Liver (tissue), 9 donors: ENCODE data around the gene IPO8. TPM values are rescaled to one million over a fixed set of nuclear protein-coding genes. Genes with fewer than 3 reads are reported as not detected.

Experiments
- DNase-seq: peaks from one replicate; pipeline ENCODE4 v3.0.0-alpha.2; 2017; ENCODE audit warnings: low spot score
- H3K27ac ChIP-seq, 2 donors: one replicate each; pipeline ENCODE4 v1.7.0; 2013; ENCODE audit warnings: inconsistent platforms in 2 of 2, low read length in 2 of 2, control low read depth in 1 of 2, low read depth in 1 of 2, mild to moderate bottlenecking in 1 of 2
- H3K27me3 ChIP-seq, 4 donors: one replicate each; pipeline versions ENCODE4 v1.6.1 to v1.7.0; 2013; ENCODE audit warnings: low read length in 3 of 4, inconsistent platforms in 1 of 4, mild to moderate bottlenecking in 1 of 4, moderate library complexity in 1 of 4; ENCODE audit not compliant: control insufficient read depth in 4 of 4, insufficient read depth in 4 of 4
- H3K36me3 ChIP-seq, 4 donors: one replicate each; pipeline versions ENCODE4 v1.6.1 to v1.7.0; 2013; ENCODE audit warnings: low read length in 3 of 4, mild to moderate bottlenecking in 3 of 4, low read depth in 1 of 4, moderate library complexity in 1 of 4; ENCODE audit not compliant: control insufficient read depth in 4 of 4, insufficient read depth in 3 of 4
- H3K4me1 ChIP-seq, 4 donors: one replicate each; pipeline versions ENCODE4 v1.6.1 to v1.7.0; 2013; ENCODE audit warnings: low read length in 3 of 4, mild to moderate bottlenecking in 3 of 4, moderate library complexity in 1 of 4; ENCODE audit not compliant: control insufficient read depth in 4 of 4, insufficient read depth in 4 of 4
- H3K4me3 ChIP-seq, 3 donors: one replicate each; pipeline versions ENCODE4 v1.6.1 to v1.7.0; 2013; ENCODE audit warnings: low read length in 3 of 3, control low read depth in 1 of 3, low read depth in 1 of 3, mild to moderate bottlenecking in 1 of 3
- H3K9ac ChIP-seq, 2 donors: one replicate each; pipeline ENCODE4 v1.7.0; 2013; ENCODE audit warnings: low read length in 2 of 2, mild to moderate bottlenecking in 2 of 2, moderate library complexity in 2 of 2, control low read depth in 1 of 2, low read depth in 1 of 2
- H3K9me3 ChIP-seq, 4 donors: one replicate each; pipeline versions ENCODE4 v1.6.1 to v1.7.0; 2013; ENCODE audit warnings: low read length in 3 of 4; ENCODE audit not compliant: control insufficient read depth in 4 of 4
- ATF3 ChIP-seq: IDR thresholded peaks from 2 replicates; pipeline ENCODE4 v1.6.1; 2016; ENCODE audit warnings: antibody characterized with exemption
- CTCF ChIP-seq: fragments of 150-350 bp; IDR thresholded peaks from 2 replicates; pipeline ENCODE4 v1.5.1; 2017; ENCODE audit warnings: improper control_type of control experiment, low read depth, low read length; ENCODE audit not compliant: missing input control
- FOXA2 ChIP-seq: IDR thresholded peaks from 2 replicates; pipeline ENCODE4 v1.6.1; 2016; ENCODE audit warnings: antibody characterized with exemption
- GABPA ChIP-seq, 2 donors: IDR thresholded peaks in 1 of 2; conservative IDR thresholded peaks in 1 of 2; 2 replicates each; pipeline ENCODE4 v1.6.1; 2016; ENCODE audit warnings: antibody characterized with exemption in 2 of 2, mild to moderate bottlenecking in 1 of 2, moderate library complexity in 1 of 2
- HNF4A ChIP-seq, 2 donors: conservative IDR thresholded peaks; 2 replicates each; pipeline ENCODE4 v1.6.1; 2016; ENCODE audit warnings: antibody characterized with exemption in 2 of 2, mild to moderate bottlenecking in 2 of 2
- JUND ChIP-seq, 2 donors: IDR thresholded peaks; 2 replicates each; pipeline ENCODE4 v1.6.1; 2016; ENCODE audit warnings: antibody characterized with exemption in 2 of 2
- NR2F2 ChIP-seq: IDR thresholded peaks from 2 replicates; pipeline ENCODE4 v1.6.1; 2016; ENCODE audit warnings: antibody characterized with exemption
- RAD21 ChIP-seq, 2 donors: IDR thresholded peaks; 2 replicates each; pipeline ENCODE4 v1.6.1; 2016; ENCODE audit warnings: antibody characterized with exemption in 2 of 2, mild to moderate bottlenecking in 2 of 2
- REST ChIP-seq: IDR thresholded peaks from 2 replicates; pipeline ENCODE4 v1.6.1; 2016; ENCODE audit warnings: antibody characterized with exemption, mild to moderate bottlenecking
- SP1 ChIP-seq: IDR thresholded peaks from 2 replicates; pipeline ENCODE4 v1.6.1; 2018; ENCODE audit warnings: antibody characterized with exemption, mild to moderate bottlenecking
- TAF1 ChIP-seq: conservative IDR thresholded peaks from 2 replicates; pipeline ENCODE4 v1.6.1; 2016; ENCODE audit warnings: antibody characterized with exemption, mild to moderate bottlenecking
- YY1 ChIP-seq: IDR thresholded peaks from 2 replicates; pipeline ENCODE4 v1.6.1; 2016; ENCODE audit warnings: antibody characterized with exemption, mild to moderate bottlenecking
- ZBTB33 ChIP-seq: IDR thresholded peaks from 2 replicates; pipeline ENCODE4 v1.6.1; 2016; ENCODE audit warnings: antibody characterized with exemption
- WGBS: extraction: QIAGEN DNeasy Blood & Tissue Kit; methylation state at CpG from one replicate; pipeline ENCODE4 v1.1.7; 2013; 5-methylcytosine and 5-hydroxymethylcytosine counted together
- polyA plus RNA-seq, 2 donors: library from polyadenylated mRNA; stranded (reverse) in 1 of 2; unstranded in 1 of 2; fragments of 200-250 nt in 1 of 2; fragments of >200 nt in 1 of 2; fragmentation: Nextera tagmentation in 1 of 2; extraction: Ambion mirVana in 1 of 2; gene quantifications; one replicate each; pipeline versions ENCODE4 v1.2.1 to v1.2.3, GENCODE V29; 2013 to 2015
- total RNA-seq, 2 donors: library from RNA; depleted of rRNA; stranded (reverse); fragments of >200 nt; gene quantifications; one replicate each; pipeline ENCODE4 v1.2.3, GENCODE V29; 2014
- donor health status: healthy.
- donor health status: healthy.
- donor health status: healthy.
- donor health status: healthy.
- donor health status: healthy.

The IPO8 gene
- total and polyA plus RNA-seq, 4 donors: 8.0 to 33.0 (median 18.4) TPM

GRCh38 chr12:30635385-30635784, 60.3 kb downstream of the IPO8 start:
- Histone ChIP-seq H3K9me3 (no peaks in the 10 kb centered on the region), H3K27ac (no peak overlapping the region), H3K27me3 (no peaks in the 10 kb centered on the region), H3K4me1 (no peaks in the 10 kb centered on the region), H3K9ac (no peak overlapping the region), H3K4me3 (no peak overlapping the region), H3K36me3 (peaks cover 2 to 40% (median 25%) of the 10 kb centered on the region in 4 donors)
- no peak for TF ChIP-seq ZBTB33
- no peak for TF ChIP-seq CTCF
- TF ChIP-seq ATF3: no peak
- no peak for TF ChIP-seq HNF4A (conservative IDR thresholded peaks at IDR 0.05)
- TF ChIP-seq GABPA (IDR thresholded peaks at IDR 0.05 in 1 of 2, conservative IDR thresholded peaks at IDR 0.05 in 1 of 2): no peak
- DNase-seq: no peak
- WGBS: 97% methylated on average over 2 of the region's 2 CpGs

- 85% methylated on average over 6 of the region's 6 CpGs for WGBS
- no peak for TF ChIP-seq RAD21 (IDR thresholded peaks at IDR 0.05)
Measured at GRCh38 chr12:30631740-30632139, 63.9 kb downstream of the IPO8 start.

GRCh38 chr12:30630979-30631285, 64.7 kb downstream of the IPO8 start:
- no peak overlapping the region for H3K27ac ChIP-seq
- no peak overlapping the region for H3K9ac ChIP-seq
- TF ChIP-seq ZBTB33: no peak
- TF ChIP-seq GABPA (IDR thresholded peaks at IDR 0.05 in 1 of 2, conservative IDR thresholded peaks at IDR 0.05 in 1 of 2): no peak
- no peak for TF ChIP-seq HNF4A (conservative IDR thresholded peaks at IDR 0.05)
- no peak for TF ChIP-seq YY1
- TF ChIP-seq ATF3: no peak
- no peak for TF ChIP-seq REST
- no peak for TF ChIP-seq RAD21 (IDR thresholded peaks at IDR 0.05)
- no peak for TF ChIP-seq NR2F2
- TF ChIP-seq FOXA2: no peak
- TF ChIP-seq TAF1: no peak
- no peak for TF ChIP-seq SP1
- TF ChIP-seq JUND (IDR thresholded peaks at IDR 0.05): no peak
- H3K27me3 ChIP-seq: no peaks in the 10 kb centered on the region
- H3K4me3 ChIP-seq: no peak overlapping the region
- DNase-seq: no peak
- 90% methylated on average over 3 of the region's 3 CpGs for WGBS
- H3K4me1 ChIP-seq: peaks cover 0 to 2% (median 0%) of the 10 kb centered on the region in 4 donors
- peaks cover 2 to 37% (median 17%) of the 10 kb centered on the region in 4 donors for H3K36me3 ChIP-seq
- no peaks in the 10 kb centered on the region for H3K9me3 ChIP-seq

More at GRCh38 chr12:30631740-30632139, 63.9 kb downstream of the IPO8 start:
- no peak overlapping the region for H3K27ac ChIP-seq
- H3K4me3 ChIP-seq: no peak overlapping the region
- H3K27me3 ChIP-seq: no peaks in the 10 kb centered on the region
- H3K9ac ChIP-seq: no peak overlapping the region
- H3K36me3 ChIP-seq: peaks cover 2 to 45% (median 20%) of the 10 kb centered on the region in 4 donors
- H3K4me1 ChIP-seq: peaks cover 0 to 2% (median 0%) of the 10 kb centered on the region in 4 donors
- no peak for DNase-seq
- H3K9me3 ChIP-seq: no peaks in the 10 kb centered on the region
